Measurements from ENCODE around the gene VIPR2.

The VIPR2 gene

DNA sequence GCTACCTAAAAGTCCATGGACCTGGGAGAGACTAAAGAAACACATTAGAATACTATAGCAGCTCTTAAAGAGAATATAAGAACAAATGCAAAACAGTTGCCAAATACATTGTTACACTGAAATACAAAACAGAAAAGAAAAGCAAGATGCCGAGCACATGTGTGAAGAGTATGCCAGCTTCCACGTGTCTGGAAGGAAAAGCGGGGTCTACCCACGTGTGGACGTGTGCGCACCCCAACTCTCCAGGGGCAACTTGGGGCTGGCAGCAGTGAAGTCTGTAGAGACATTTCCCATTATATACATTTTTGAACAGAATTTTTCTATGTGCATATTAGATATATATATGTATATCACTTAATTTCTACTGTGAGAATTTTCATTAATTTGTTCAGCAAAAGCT, 6.2 kb downstream of the VIPR2 start:
- H3K4me2 ChIP-seq (ENCODE audit: low read length), result no peak overlapping the region

GRCh38 chr7:159137906-159138305, 6.8 kb downstream of the VIPR2 start:
- Histone ChIP-seq H3K9me3 (ENCODE audit: control insufficient read depth, insufficient read depth, low read length) (no peaks in the 10 kb centered on the region), H4K20me1 (ENCODE audit: control insufficient read depth, insufficient read depth, low read depth, low read length) (no peaks in the 10 kb centered on the region), H3K4me3 (ENCODE audit: low read length) (no peak overlapping the region), H3K27me3 (ENCODE audit: control insufficient read depth, low read length) (no peaks in the 10 kb centered on the region), H3K36me3 (ENCODE audit: control insufficient read depth, low read length) (no peaks in the 10 kb centered on the region), H3K4me2 (ENCODE audit: low read length) (no peak overlapping the region), H3K4me1 (ENCODE audit: control insufficient read depth, low read length) (no peaks in the 10 kb centered on the region), H3F3A (ENCODE audit: control insufficient read depth, insufficient read depth) (no peaks in the 10 kb centered on the region), H3K27ac (ENCODE audit: low read depth, low read length) (no peak overlapping the region), H3K9me2 (replicated peaks; ENCODE audit: control insufficient read depth, low read length) (no peaks in the 10 kb centered on the region), H3K79me2 (ENCODE audit: control insufficient read depth, low read length) (no peaks in the 10 kb centered on the region)
- TF ChIP-seq, protein P1, sequence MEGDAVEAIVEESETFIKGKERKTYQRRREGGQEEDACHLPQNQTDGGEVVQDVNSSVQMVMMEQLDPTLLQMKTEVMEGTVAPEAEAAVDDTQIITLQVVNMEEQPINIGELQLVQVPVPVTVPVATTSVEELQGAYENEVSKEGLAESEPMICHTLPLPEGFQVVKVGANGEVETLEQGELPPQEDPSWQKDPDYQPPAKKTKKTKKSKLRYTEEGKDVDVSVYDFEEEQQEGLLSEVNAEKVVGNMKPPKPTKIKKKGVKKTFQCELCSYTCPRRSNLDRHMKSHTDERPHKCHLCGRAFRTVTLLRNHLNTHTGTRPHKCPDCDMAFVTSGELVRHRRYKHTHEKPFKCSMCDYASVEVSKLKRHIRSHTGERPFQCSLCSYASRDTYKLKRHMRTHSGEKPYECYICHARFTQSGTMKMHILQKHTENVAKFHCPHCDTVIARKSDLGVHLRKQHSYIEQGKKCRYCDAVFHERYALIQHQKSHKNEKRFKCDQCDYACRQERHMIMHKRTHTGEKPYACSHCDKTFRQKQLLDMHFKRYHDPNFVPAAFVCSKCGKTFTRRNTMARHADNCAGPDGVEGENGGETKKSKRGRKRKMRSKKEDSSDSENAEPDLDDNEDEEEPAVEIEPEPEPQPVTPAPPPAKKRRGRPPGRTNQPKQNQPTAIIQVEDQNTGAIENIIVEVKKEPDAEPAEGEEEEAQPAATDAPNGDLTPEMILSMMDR (IDR thresholded peaks at IDR 0.05; ENCODE audit: low read depth, low read length, poor library complexity, severe bottlenecking), result no peak
- no peak for TF ChIP-seq EZH2phosphoT487 (IDR thresholded peaks at IDR 0.05; ENCODE audit: borderline replicate concordance, low read length)

More for the DNA sequence above, 6.2 kb downstream of the VIPR2 start:
- TF ChIP-seq, protein P1 (IDR thresholded peaks at IDR 0.05; ENCODE audit: low read depth, low read length, poor library complexity, severe bottlenecking), result no peak
- TF ChIP-seq EZH2phosphoT487 (IDR thresholded peaks at IDR 0.05; ENCODE audit: borderline replicate concordance, low read length), result no peak
- H3K4me3 ChIP-seq (ENCODE audit: low read length), result no peak overlapping the region
- no peaks in the 10 kb centered on the region for H4K20me1 ChIP-seq (ENCODE audit: control insufficient read depth, insufficient read depth, low read depth, low read length)
- H3K27ac ChIP-seq (ENCODE audit: low read depth, low read length), result no peak overlapping the region
- no peaks in the 10 kb centered on the region for H3K36me3 ChIP-seq (ENCODE audit: control insufficient read depth, low read length)
- H3K9me3 ChIP-seq (ENCODE audit: control insufficient read depth, insufficient read depth, low read length), result no peaks in the 10 kb centered on the region
- no peaks in the 10 kb centered on the region for H3K9me2 ChIP-seq (replicated peaks; ENCODE audit: control insufficient read depth, low read length)
- H3K27me3 ChIP-seq (ENCODE audit: control insufficient read depth, low read length), result no peaks in the 10 kb centered on the region
- H3F3A ChIP-seq (ENCODE audit: control insufficient read depth, insufficient read depth), result no peaks in the 10 kb centered on the region
- no peaks in the 10 kb centered on the region for H3K4me1 ChIP-seq (ENCODE audit: control insufficient read depth, low read length)
- H3K79me2 ChIP-seq (ENCODE audit: control insufficient read depth, low read length), result no peaks in the 10 kb centered on the region

GRCh38 chr7:159136846-159137245, 7.8 kb downstream of the VIPR2 start:
- Histone ChIP-seq H3K27ac (ENCODE audit: low read depth, low read length) (no peak overlapping the region), H3F3A (ENCODE audit: control insufficient read depth, insufficient read depth) (no peaks in the 10 kb centered on the region), H3K36me3 (ENCODE audit: control insufficient read depth, low read length) (no peaks in the 10 kb centered on the region), H4K20me1 (ENCODE audit: control insufficient read depth, insufficient read depth, low read depth, low read length) (no peaks in the 10 kb centered on the region), H3K4me3 (ENCODE audit: low read length) (no peak overlapping the region), H3K4me1 (ENCODE audit: control insufficient read depth, low read length) (no peaks in the 10 kb centered on the region), H3K9me2 (replicated peaks; ENCODE audit: control insufficient read depth, low read length) (no peaks in the 10 kb centered on the region), H3K4me2 (ENCODE audit: low read length) (no peak overlapping the region), H3K9me3 (ENCODE audit: control insufficient read depth, insufficient read depth, low read length) (no peaks in the 10 kb centered on the region), H3K79me2 (ENCODE audit: control insufficient read depth, low read length) (no peaks in the 10 kb centered on the region), H3K27me3 (ENCODE audit: control insufficient read depth, low read length) (no peaks in the 10 kb centered on the region)
- TF ChIP-seq, protein P1 (IDR thresholded peaks at IDR 0.05; ENCODE audit: low read depth, low read length, poor library complexity, severe bottlenecking), result no peak
- no peak for TF ChIP-seq EZH2phosphoT487 (IDR thresholded peaks at IDR 0.05; ENCODE audit: borderline replicate concordance, low read length)

DNA sequence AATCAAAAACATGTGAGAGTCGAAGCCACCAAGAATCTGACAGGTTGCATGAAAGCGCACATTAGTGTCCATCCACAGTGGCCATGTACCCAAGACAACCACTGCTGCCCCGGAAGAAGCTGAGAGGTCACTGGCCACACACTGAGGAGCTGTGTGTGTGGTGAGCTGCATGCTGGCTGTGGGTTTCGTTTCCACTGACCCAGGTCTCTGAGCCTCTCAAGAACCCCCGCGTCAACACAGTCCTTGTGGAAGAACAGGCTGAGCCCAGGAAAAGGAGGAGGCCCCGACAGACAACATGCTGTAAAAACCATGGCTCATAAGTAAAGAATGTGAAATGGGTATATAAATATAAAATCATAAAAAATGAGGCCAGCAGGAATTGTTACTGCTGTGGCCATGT, 8.2 kb downstream of the VIPR2 start:
- Histone ChIP-seq H3K4me3 (ENCODE audit: low read length) (no peak overlapping the region), H3K4me1 (ENCODE audit: control insufficient read depth, low read length) (no peaks in the 10 kb centered on the region), H3K79me2 (ENCODE audit: control insufficient read depth, low read length) (no peaks in the 10 kb centered on the region), H3K9me3 (ENCODE audit: control insufficient read depth, insufficient read depth, low read length) (no peaks in the 10 kb centered on the region), H3K27ac (ENCODE audit: low read depth, low read length) (no peak overlapping the region), H3K27me3 (ENCODE audit: control insufficient read depth, low read length) (no peaks in the 10 kb centered on the region), H3K4me2 (ENCODE audit: low read length) (no peak overlapping the region), H3K9me2 (replicated peaks; ENCODE audit: control insufficient read depth, low read length) (no peaks in the 10 kb centered on the region), H4K20me1 (ENCODE audit: control insufficient read depth, insufficient read depth, low read depth, low read length) (no peaks in the 10 kb centered on the region), H3K36me3 (ENCODE audit: control insufficient read depth, low read length) (no peaks in the 10 kb centered on the region), H3F3A (ENCODE audit: control insufficient read depth, insufficient read depth) (no peaks in the 10 kb centered on the region)
- TF ChIP-seq, protein P1 (IDR thresholded peaks at IDR 0.05; ENCODE audit: low read depth, low read length, poor library complexity, severe bottlenecking), result no peak
- no peak for TF ChIP-seq EZH2phosphoT487 (IDR thresholded peaks at IDR 0.05; ENCODE audit: borderline replicate concordance, low read length)
